GM12878 (cell line): Measurements from ENCODE around the gene PNMA5. TPM values are rescaled to one million over a fixed set of nuclear protein-coding genes. Genes with fewer than 3 reads are reported as not detected.

Source experiments
- ATAC-seq: fragments of 200-7000 bp; cut with Tn5 transposase; 3 replicates; pipeline ENCODE4 v1.9.1; 2020; ENCODE audit warnings: mild to moderate bottlenecking, moderate library complexity
- BruUV-seq: library from RNA; stranded (reverse); fragments of 400-500 nt; replicated peaks from 2 replicates; lab custom pipeline; 2021; lab: Mats Ljungman, UMichigan
- CTCF ChIA-PET: fragments of 300-600 bp; sonication (Branson Sonifier 250); formaldehyde crosslinking; extraction: SDS; loops from one replicate; lab custom pipeline; 2021; ENCODE audit warnings: inconsistent platforms; lab: Yijun Ruan, JAX
- POLR2A ChIA-PET: fragments of 350-600 bp; formaldehyde crosslinking; extraction: SDS; loops from one replicate; lab custom pipeline; 2021; ENCODE audit warnings: inconsistent platforms; lab: Charles Lee
- RAD21 ChIA-PET: fragments of 300-600 bp; sonication (Branson Sonifier 250); formaldehyde crosslinking; loops from one replicate; lab custom pipeline; 2023; ENCODE audit warnings: antibody characterized with exemption; ENCODE audit not compliant: unreplicated experiment; lab: Charles Lee
- SMC1A ChIA-PET: fragments of 300-600 bp; sonication (Branson Sonifier 250); formaldehyde crosslinking; loops from one replicate; lab custom pipeline; 2023; ENCODE audit not compliant: unreplicated experiment, uncharacterized antibody; lab: Charles Lee
- DNase-seq: peaks from one replicate; pipeline ENCODE4 v3.0.0-alpha.2; 2011; ENCODE audit warnings: low read depth, low spot score
- FAIRE-seq: peaks from 3 replicates; lab custom pipeline; 2011; peaks lifted over from hg19 to GRCh38; lab: Jason Lieb, UNC
- H2AFZ ChIP-seq: 2 replicates; pipeline ENCODE4 v1.6.0; 2011; ENCODE audit warnings: low read depth, low read length, control low read depth; ENCODE audit not compliant: control insufficient read depth
- H3K27ac ChIP-seq: 2 replicates; pipeline ENCODE4 v1.5.1; 2011; ENCODE audit warnings: control low read depth; ENCODE audit not compliant: control insufficient read depth, insufficient read depth
- H3K27me3 ChIP-seq, 2 experiments: replicated peaks in 1 of 2; 2 replicates each; pipeline versions ENCODE4 v1.6.0 to v1.6.1; 2011; ENCODE audit warnings: low read length in 1 of 2; ENCODE audit not compliant: control insufficient read depth in 2 of 2, insufficient read depth in 2 of 2
- H3K36me3 ChIP-seq, 2 experiments: 2 replicates each; pipeline ENCODE4 v1.5.1; 2011; ENCODE audit warnings: low read length in 1 of 2; ENCODE audit not compliant: control insufficient read depth in 2 of 2, insufficient read depth in 2 of 2
- H3K4me1 ChIP-seq: 2 replicates; pipeline ENCODE4 v1.6.1; 2011; ENCODE audit warnings: mild to moderate bottlenecking, low read length, moderate library complexity, mixed read lengths; ENCODE audit not compliant: control insufficient read depth, insufficient read depth
- H3K4me2 ChIP-seq: 2 replicates; pipeline ENCODE4 v1.6.0; 2011; ENCODE audit warnings: control low read depth; ENCODE audit not compliant: control insufficient read depth, insufficient read depth
- H3K4me3 ChIP-seq: fragments of 200-600 bp; sonication (generic); 2 replicates; pipeline ENCODE4 v1.5.1; 2016
- H3K79me2 ChIP-seq: 2 replicates; pipeline ENCODE4 v1.6.0; 2011; ENCODE audit warnings: low read length; ENCODE audit not compliant: control insufficient read depth, insufficient read depth
- H3K9ac ChIP-seq: 2 replicates; pipeline ENCODE4 v1.8.0; 2011; ENCODE audit warnings: low read length, control low read depth, mixed read lengths; ENCODE audit not compliant: control insufficient read depth, insufficient read depth
- H3K9me3 ChIP-seq: replicated peaks from 3 replicates; pipeline ENCODE4 v1.5.1; 2011; ENCODE audit warnings: mild to moderate bottlenecking, low read length; ENCODE audit not compliant: control insufficient read depth, insufficient read depth
- H4K20me1 ChIP-seq: 2 replicates; pipeline ENCODE4 v1.6.0; 2011; ENCODE audit not compliant: control insufficient read depth, insufficient read depth
- CHD1 ChIP-seq: IDR thresholded peaks from 2 replicates; pipeline ENCODE4 v1.6.1; 2012; ENCODE audit warnings: low read depth, low read length, improper control_type of control experiment
- HDAC6 ChIP-seq: fragments of 200-600 bp; sonication (generic); IDR thresholded peaks from one replicate; pipeline ENCODE4 v1.8.0; 2017; ENCODE audit warnings: antibody characterized with exemption; ENCODE audit not compliant: unreplicated experiment
- HSF1 ChIP-seq: fragments of 150-350 bp; IDR thresholded peaks from 2 replicates; pipeline ENCODE4 v1.6.1; 2014; ENCODE audit warnings: mild to moderate bottlenecking, low read depth, low read length
- POLR2AphosphoS5 ChIP-seq: IDR thresholded peaks from 2 replicates; pipeline ENCODE4 v1.6.1; 2011; ENCODE audit warnings: mild to moderate bottlenecking, low read length, inconsistent platforms
- RAD21 ChIP-seq: IDR thresholded peaks from 2 replicates; pipeline ENCODE4 v1.6.1; 2011; ENCODE audit warnings: mild to moderate bottlenecking, low read depth, low read length, moderate library complexity; ENCODE audit not compliant: insufficient read depth
- SRF ChIP-seq, 2 experiments: IDR thresholded peaks; 2 replicates each; pipeline ENCODE4 v1.6.1; 2011; ENCODE audit warnings: low read depth in 2 of 2, low read length in 2 of 2, mild to moderate bottlenecking in 1 of 2, moderate library complexity in 1 of 2
- ZBTB40 ChIP-seq: fragments of 450-650 bp; IDR thresholded peaks from 2 replicates; pipeline ENCODE4 v1.6.1; 2016; ENCODE audit warnings: mild to moderate bottlenecking, moderate library complexity, borderline replicate concordance
- ZNF274 ChIP-seq: IDR thresholded peaks from one replicate; pipeline ENCODE4 v1.8.0; 2011; ENCODE audit not compliant: insufficient read length, insufficient read depth
- ZNF687 ChIP-seq: fragments of 450-650 bp; IDR thresholded peaks from 2 replicates; pipeline ENCODE4 v1.6.1; 2017; ENCODE audit warnings: mild to moderate bottlenecking, moderate library complexity
- WGBS: methylation state at CpG from one replicate; pipeline ENCODE4 v1.1.6; 2016; ENCODE audit warnings: low lambda C conversion rate; ENCODE audit not compliant: insufficient replicate concordance, insufficient coverage; ENCODE audit errors: missing lambda C conversion rate; 5-methylcytosine and 5-hydroxymethylcytosine counted together
- in situ Hi-C: fragments of 300-500 bp; cut with MboI; formaldehyde crosslinking; loops from 9 replicates; pipeline ENCODE4 v1.14.3; 2018; ENCODE audit warnings: mixed read lengths
- intact Hi-C: fragments of 100-400 bp; cut with micrococcal nuclease; formaldehyde crosslinking; loops from one replicate; pipeline ENCODE4 v1.14.2; 2022; ENCODE audit not compliant: unreplicated experiment
- polyA plus RNA-seq, 11 experiments: library from polyadenylated mRNA; depleted of rRNA in 4 of 11; unstranded in 6 of 11; stranded (reverse) in 5 of 11; fragments of >200 nt; fragmentation: Nextera tagmentation in 4 of 11; fragmentation: Illumina TruSeq in 1 of 11; extraction: Ambion mirVana in 4 of 11; extraction: Trizol in 1 of 11; gene quantifications; 1 replicate in 1 of 11; 2 replicates in 10 of 11; pipeline versions ENCODE4 v1.2.1 to v1.2.3, GENCODE V29; 2011 to 2016; ENCODE audit warnings: inconsistent platforms in 2 of 11, missing spikeins in 2 of 11, low read depth in 1 of 11
- total RNA-seq, 4 experiments: library from RNA; depleted of rRNA in 3 of 4; stranded (reverse); fragments of >200 nt in 3 of 4; fragmentation: Illumina TruSeq in 1 of 4; extraction: Trizol in 1 of 4; gene quantifications; 2 replicates each; pipeline versions ENCODE4 v1.2.1 to v1.2.3, GENCODE V29; 2013 to 2021

PNMA5 gene
- total and polyA plus RNA-seq, 10 of the 15 experiments (the other 5 are each of a cell fraction or from before 2014, with no cell fraction given) = 0.03 TPM; not detected in 9

GRCh38 chrX:152997337-152997736 lies 3.4 kb upstream of the PNMA5 start (continued):
- no peak for TF ChIP-seq HSF1
- TF ChIP-seq HDAC6 = no peak
- TF ChIP-seq POLR2AphosphoS5 = no peak

GRCh38 chrX:152992115-152992514 lies 1.8 kb downstream of the PNMA5 start:
- POLR2A ChIA-PET = no interaction called here
- intact Hi-C loops (no loop called here), in situ Hi-C loops (no loop called here)
- Histone ChIP-seq H2AFZ (no peak overlapping the region), H3K4me2 (no peak overlapping the region), H3K4me3 (no peak overlapping the region), H3K9ac (no peak overlapping the region), H3K27me3 (no peaks in the 10 kb centered on the region), H4K20me1 (no peaks in the 10 kb centered on the region), H3K4me1 (peaks cover 10% of the 10 kb centered on the region), H3K9me3 (no peaks in the 10 kb centered on the region; the same call in 2 of the 3 replicates), H3K27ac (no peak overlapping the region), H3K79me2 (no peaks in the 10 kb centered on the region), H3K36me3 (no peaks in the 10 kb centered on the region)
- no peak for ATAC-seq
- DNase-seq = no peak
- no peak for FAIRE-seq
- RAD21 ChIA-PET = no interaction called here
- CTCF ChIA-PET = no interaction called here
- SMC1A ChIA-PET = no interaction called here
- BruUV-seq = no TSS peak
- WGBS = 46% methylated on average over 4 of the region's 4 CpGs
- TF ChIP-seq RAD21 = no peak
- no peak for TF ChIP-seq ZNF687
- no peak for TF ChIP-seq ZBTB40
- no peak for TF ChIP-seq SRF (IDR thresholded peaks at IDR 0.05; ENCODE audit: low read depth in 2 of 2, low read length in 2 of 2)
- no peak for TF ChIP-seq ZNF274
- TF ChIP-seq CHD1 = no peak
